A673 (cell line): ENCODE results near the gene CCDC87. TPM values are rescaled to one million over a fixed set of nuclear protein-coding genes. Genes with fewer than 3 reads are reported as not detected.

Experiments used
- BruUV-seq: library from RNA; stranded (reverse); fragments of 400-500 nt; replicated peaks from 2 replicates; lab custom pipeline; 2021; lab: Mats Ljungman, UMichigan
- CTCF ChIA-PET: fragments of 300-600 bp; sonication (Branson Sonifier 250); formaldehyde crosslinking; loops from one replicate; lab custom pipeline; 2022; ENCODE audit warnings: antibody characterized with exemption; lab: Charles Lee
- POLR2A ChIA-PET: fragments of 300-600 bp; sonication (Branson Sonifier 250); formaldehyde crosslinking; loops from one replicate; lab custom pipeline; 2022; ENCODE audit warnings: antibody characterized with exemption; ENCODE audit not compliant: low non-redundant PET; lab: Charles Lee
- DNase-seq: peaks from one replicate; pipeline ENCODE4 v3.0.0-alpha.2; 2015; ENCODE audit warnings: low spot score
- H3K27ac ChIP-seq: fragments of 200-600 bp; sonication (generic); 2 replicates; pipeline ENCODE4 v1.5.1; 2016; ENCODE audit warnings: mixed run types, low read depth, mild to moderate bottlenecking, mixed read lengths, antibody characterized with exemption, low read length; ENCODE audit not compliant: poor library complexity, severe bottlenecking
- H3K27me3 ChIP-seq: fragments of 200-600 bp; sonication (generic); replicated peaks from 2 replicates; pipeline ENCODE4 v1.6.1; 2017; ENCODE audit warnings: mixed run types, low read depth, mild to moderate bottlenecking, mixed read lengths, antibody characterized with exemption, low read length; ENCODE audit not compliant: insufficient read depth, poor library complexity
- H3K36me3 ChIP-seq: fragments of 200-600 bp; sonication (generic); 2 replicates; pipeline ENCODE4 v1.6.1; 2016; ENCODE audit warnings: mixed run types, mild to moderate bottlenecking, mixed read lengths, antibody characterized with exemption, low read length; ENCODE audit not compliant: insufficient read depth, poor library complexity, severe bottlenecking
- H3K4me1 ChIP-seq: fragments of 200-600 bp; sonication (generic); 2 replicates; pipeline ENCODE4 v1.6.1; 2017; ENCODE audit warnings: mixed run types, mild to moderate bottlenecking, mixed read lengths, antibody characterized with exemption, low read length; ENCODE audit not compliant: insufficient read depth, poor library complexity, severe bottlenecking
- H3K4me3 ChIP-seq: fragments of 200-600 bp; sonication (generic); 2 replicates; pipeline ENCODE4 v1.5.1; 2016; ENCODE audit warnings: low read depth, mixed run types, mild to moderate bottlenecking, mixed read lengths, low read length; ENCODE audit not compliant: poor library complexity, severe bottlenecking
- H3K9me3 ChIP-seq: fragments of 200-600 bp; sonication (generic); 2 replicates; pipeline ENCODE4 v1.6.1; 2016; ENCODE audit warnings: mixed run types, low read depth, mild to moderate bottlenecking, mixed read lengths, antibody characterized with exemption, low read length; ENCODE audit not compliant: poor library complexity, severe bottlenecking
- CTCF ChIP-seq: fragments of 300-800, 200-600 bp; sonication (generic); conservative IDR thresholded peaks from 2 replicates; pipeline ENCODE4 v1.5.1; 2017; ENCODE audit warnings: low read depth, mild to moderate bottlenecking, antibody characterized with exemption, low read length, moderate library complexity, mixed read lengths
- EZH2 ChIP-seq: fragments of 200-600 bp; sonication (generic); IDR thresholded peaks from 2 replicates; pipeline ENCODE4 v1.6.1; 2017; ENCODE audit warnings: borderline replicate concordance, low read depth, mild to moderate bottlenecking, mixed read lengths, antibody characterized with exemption, low read length; ENCODE audit not compliant: poor library complexity, severe bottlenecking
- intact Hi-C: fragments of 100-400 bp; cut with micrococcal nuclease; formaldehyde crosslinking; loops from one replicate; pipeline ENCODE4 v1.10.0; 2022; ENCODE audit not compliant: unreplicated experiment
- total RNA-seq: library from RNA; stranded (reverse); gene quantifications from 2 replicates; pipeline ENCODE4 v1.2.3, GENCODE V29; 2021

CCDC87 gene
- total RNA-seq, 1 experiment from 2014 or later, result 0.90 TPM

GRCh38 chr11:66604155-66604554 is 11.3 kb upstream of the CCDC87 start:
- peaks cover 28% of the 10 kb centered on the region for H3K36me3 ChIP-seq
- no peaks in the 10 kb centered on the region for H3K9me3 ChIP-seq
- H3K27ac ChIP-seq, result no peak overlapping the region
- H3K4me1 ChIP-seq, result no peaks in the 10 kb centered on the region
- BruUV-seq, result no TSS peak
- no peak for DNase-seq
- no peaks in the 10 kb centered on the region for H3K27me3 ChIP-seq
- POLR2A ChIA-PET, result no interaction called here
- CTCF ChIA-PET, result no interaction called here
- TF ChIP-seq CTCF, result no peak
- TF ChIP-seq EZH2, result no peak
- intact Hi-C loops, result no loop called here
- H3K4me3 ChIP-seq, result no peak overlapping the region

DNA sequence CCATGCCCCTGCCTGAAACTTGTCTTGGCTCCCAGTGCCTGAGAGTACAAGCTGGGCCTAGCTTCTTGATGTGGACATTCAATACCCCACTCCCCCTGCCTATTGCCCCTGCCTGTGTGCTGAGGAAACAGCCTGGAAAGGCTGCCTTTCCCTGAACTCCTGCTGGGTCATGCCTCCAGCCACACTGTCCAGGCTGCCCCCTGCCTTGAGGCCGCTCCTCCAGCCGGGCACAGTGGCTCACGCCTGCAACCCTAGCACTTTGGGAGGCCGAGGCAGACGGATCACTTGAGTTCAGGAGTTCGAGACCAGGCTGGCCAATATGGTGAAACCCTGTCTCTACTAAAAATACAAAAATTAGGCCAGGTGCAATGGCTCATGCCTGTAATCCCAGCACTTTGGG is 10.2 kb upstream of the CCDC87 start:
- H3K4me3 ChIP-seq, result no peak overlapping the region
- no peak for DNase-seq
- CTCF ChIA-PET, result no interaction called here
- H3K27me3 ChIP-seq, result no peaks in the 10 kb centered on the region
- no TSS peak for BruUV-seq
- no peak for TF ChIP-seq EZH2
- no peak for TF ChIP-seq CTCF
- peaks cover 33% of the 10 kb centered on the region for H3K36me3 ChIP-seq
- H3K27ac ChIP-seq, result no peak overlapping the region
- POLR2A ChIA-PET, result no interaction called here
- no peaks in the 10 kb centered on the region for H3K9me3 ChIP-seq
- intact Hi-C loops, result no loop called here
- no peaks in the 10 kb centered on the region for H3K4me1 ChIP-seq

DNA sequence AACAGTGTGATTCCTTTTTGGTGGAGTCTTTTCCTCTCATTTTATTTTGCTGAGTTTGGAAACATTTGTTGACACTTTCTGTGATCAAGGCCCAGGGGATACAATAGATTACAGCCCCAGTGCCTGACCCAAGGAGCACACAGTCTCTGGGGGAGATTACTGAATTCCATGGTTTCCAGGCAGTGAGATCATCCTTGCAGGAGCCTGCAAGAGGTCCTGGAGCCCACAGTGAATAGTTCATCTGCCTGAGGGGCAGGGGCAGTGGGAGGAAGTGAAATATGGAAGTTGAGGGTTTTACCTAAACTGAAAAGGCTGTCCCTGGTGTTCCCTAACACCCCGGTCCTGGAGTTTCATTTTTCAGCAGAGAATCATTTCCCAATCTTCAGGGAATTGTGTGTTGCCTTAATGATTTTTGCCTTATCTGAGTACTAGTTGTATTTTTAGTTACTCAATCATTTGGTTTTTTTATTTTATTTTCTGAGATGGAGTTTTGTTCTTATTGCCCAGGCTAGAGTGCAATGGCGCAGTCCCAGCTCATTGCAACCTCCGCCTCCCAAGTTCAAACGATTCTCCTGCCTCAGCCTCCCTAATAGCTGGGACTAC is 7.9 kb upstream of the CCDC87 start:
- intact Hi-C loops, result no loop called here
- TF ChIP-seq CTCF (no peak), EZH2 (no peak)
- no peak for DNase-seq
- H3K27me3 ChIP-seq, result no peaks in the 10 kb centered on the region
- H3K4me1 ChIP-seq, result peaks cover 1% of the 10 kb centered on the region
- no peak overlapping the region for H3K27ac ChIP-seq
- H3K4me3 ChIP-seq, result no peak overlapping the region
- ChIA-PET CTCF (no interaction called here), POLR2A (no interaction called here)
- no peaks in the 10 kb centered on the region for H3K9me3 ChIP-seq
- H3K36me3 ChIP-seq, result peaks cover 29% of the 10 kb centered on the region
- no TSS peak for BruUV-seq
